HG03520 (cell line): ENCODE measurements around the gene EPHA3.

Experiments used
- ATAC-seq: cut with Tn5 transposase; IDR thresholded peaks from one replicate; pipeline ENCODE4 v1.9.1; 2021; ENCODE audit warnings: mild to moderate bottlenecking, moderate library complexity; ENCODE audit not compliant: unreplicated experiment

EPHA3 gene

GRCh38 chr3:89144080-89144479, 36.7 kb downstream of the EPHA3 start:
- ATAC-seq: no peak

GRCh38 chr3:89145995-89146394, 38.6 kb downstream of the EPHA3 start:
- no peak for ATAC-seq

GRCh38 chr3:89154416-89154815, 47.0 kb downstream of the EPHA3 start:
- ATAC-seq: no peak

- ATAC-seq: no peak
These were observed 48.4 kb downstream of the EPHA3 start for GRCh38 chr3:89155811-89156210.

GRCh38 chr3:89157575-89157974, 50.2 kb downstream of the EPHA3 start:
- no peak for ATAC-seq

GRCh38 chr3:89159605-89160004, 52.2 kb downstream of the EPHA3 start:
- no peak for ATAC-seq

- no peak for ATAC-seq
These were observed 57.4 kb downstream of the EPHA3 start for GRCh38 chr3:89164774-89165173.

- no peak for ATAC-seq
These were observed 58.3 kb downstream of the EPHA3 start for GRCh38 chr3:89165636-89166263.

GRCh38 chr3:89171687-89172545, 64.5 kb downstream of the EPHA3 start:
- no peak for ATAC-seq

- no peak for ATAC-seq
These were observed 66.1 kb downstream of the EPHA3 start for GRCh38 chr3:89173546-89173945.

- peak; percentile 75 for ATAC-seq
These were observed 72.1 kb downstream of the EPHA3 start for GRCh38 chr3:89179355-89180001.

GRCh38 chr3:89180334-89180733, 72.9 kb downstream of the EPHA3 start:
- no peak for ATAC-seq

GRCh38 chr3:89182056-89182455, 74.6 kb downstream of the EPHA3 start:
- no peak for ATAC-seq

- no peak for ATAC-seq
These were observed 77.0 kb downstream of the EPHA3 start for GRCh38 chr3:89184151-89184995.

- no peak for ATAC-seq
These were observed 79.0 kb downstream of the EPHA3 start for GRCh38 chr3:89186456-89186855.

- no peak for ATAC-seq
These were observed 91.2 kb downstream of the EPHA3 start for GRCh38 chr3:89198591-89198990.

GRCh38 chr3:89212619-89213018, 105.2 kb downstream of the EPHA3 start:
- no peak for ATAC-seq

- no peak for ATAC-seq
These were observed 108.8 kb downstream of the EPHA3 start for GRCh38 chr3:89216016-89216739.

GRCh38 chr3:89217148-89217685, 109.8 kb downstream of the EPHA3 start:
- ATAC-seq: no peak

- ATAC-seq: no peak
These were observed 114.5 kb downstream of the EPHA3 start for GRCh38 chr3:89221924-89222323.
